Central memory CD8-positive, alpha-beta T cell (primary cell): Measurements from ENCODE around the gene FAM219A.
"Not testable (repeated sequence)": the region's sequence is repeated elsewhere in the genome, so short reads cannot be mapped to it uniquely, and the experiment has no call there.

Source experiments
- ATAC-seq: fragments of 150-1000 bp; cut with Tn5 transposase; replicated peaks from 2 replicates; pipeline ENCODE4 v1.10.0; 2022; ENCODE audit warnings: mild to moderate bottlenecking, moderate FRiP score, moderate number of reproducible peaks; ENCODE audit not compliant: poor library complexity, severe bottlenecking; ENCODE audit errors: extremely low read depth
- DNase-seq, 2 donors: peaks; one replicate each; pipeline ENCODE4 v3.0.0; 2021; ENCODE audit warnings: low spot score in 2 of 2
- H3K27ac Mint-ChIP-seq: one replicate; pipeline ENCODE4 v1.8.0; 2022; ENCODE audit warnings: low read depth, mild to moderate bottlenecking, moderate library complexity, mixed read lengths
- H3K27me3 Mint-ChIP-seq: one replicate; pipeline ENCODE4 v1.8.0; 2022; ENCODE audit warnings: mixed read lengths
- H3K36me3 Mint-ChIP-seq: one replicate; pipeline ENCODE4 v1.8.0; 2022; ENCODE audit warnings: mild to moderate bottlenecking, moderate library complexity, mixed read lengths; ENCODE audit not compliant: insufficient read depth
- H3K4me1 Mint-ChIP-seq: one replicate; pipeline ENCODE4 v1.8.0; 2022; ENCODE audit warnings: mixed read lengths
- H3K4me3 Mint-ChIP-seq: one replicate; pipeline ENCODE4 v1.8.0; 2022; ENCODE audit warnings: mild to moderate bottlenecking, moderate library complexity, mixed read lengths
- H3K9me3 Mint-ChIP-seq: one replicate; pipeline ENCODE4 v1.8.0; 2022; ENCODE audit warnings: mixed read lengths

Gene FAM219A

DNA sequence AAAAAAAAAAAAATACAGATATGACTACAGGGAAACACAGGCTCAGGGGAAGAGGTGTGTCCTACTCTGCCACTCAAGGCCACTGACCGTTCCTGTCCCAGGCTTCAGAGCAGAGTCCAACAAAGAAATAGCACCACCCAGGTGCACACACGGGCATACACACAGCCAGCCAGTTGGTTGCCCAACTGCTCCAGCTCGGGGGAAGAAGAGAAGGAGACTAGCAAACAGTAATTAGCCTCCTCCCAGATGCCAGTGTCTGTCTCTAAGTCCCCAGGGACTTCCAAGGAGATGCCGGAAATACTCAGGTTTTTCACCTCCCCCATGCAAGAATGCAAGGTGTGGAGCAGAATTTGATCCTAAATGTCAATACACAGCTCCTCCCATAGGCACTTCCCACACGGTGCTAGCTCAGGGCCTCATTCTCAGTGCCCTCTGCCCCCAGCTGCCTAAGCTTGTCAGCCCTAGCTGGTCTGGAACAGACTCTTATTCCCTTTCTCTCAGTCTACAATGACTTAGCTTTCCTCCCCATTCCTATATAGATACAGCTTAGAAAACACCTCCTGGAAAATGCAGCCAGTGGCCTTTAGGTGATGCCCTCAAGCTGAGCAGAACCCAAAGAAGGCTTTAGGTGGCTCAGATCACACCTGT lies 83.3 kb downstream of the FAM219A start:
- H3K27ac Mint-ChIP-seq = peak overlapping the region; percentile 70
- ATAC-seq (no peak), DNase-seq (no peak)
- H3K4me1 Mint-ChIP-seq = peaks cover 35% of the 10 kb centered on the region
- peak overlapping the region; percentile 87 for H3K4me3 Mint-ChIP-seq
- H3K9me3 Mint-ChIP-seq = no peaks in the 10 kb centered on the region
- H3K27me3 Mint-ChIP-seq = no peaks in the 10 kb centered on the region
- H3K36me3 Mint-ChIP-seq = peaks cover 5% of the 10 kb centered on the region

GRCh38 chr9:34374339-34374738 lies 84.0 kb downstream of the FAM219A start:
- H3K9me3 Mint-ChIP-seq = no peaks in the 10 kb centered on the region
- DNase-seq (no peak), ATAC-seq (no peak)
- no peak overlapping the region for H3K27ac Mint-ChIP-seq
- H3K4me1 Mint-ChIP-seq = peaks cover 29% of the 10 kb centered on the region
- H3K27me3 Mint-ChIP-seq = no peaks in the 10 kb centered on the region
- peaks cover 5% of the 10 kb centered on the region for H3K36me3 Mint-ChIP-seq
- no peak overlapping the region for H3K4me3 Mint-ChIP-seq

DNA sequence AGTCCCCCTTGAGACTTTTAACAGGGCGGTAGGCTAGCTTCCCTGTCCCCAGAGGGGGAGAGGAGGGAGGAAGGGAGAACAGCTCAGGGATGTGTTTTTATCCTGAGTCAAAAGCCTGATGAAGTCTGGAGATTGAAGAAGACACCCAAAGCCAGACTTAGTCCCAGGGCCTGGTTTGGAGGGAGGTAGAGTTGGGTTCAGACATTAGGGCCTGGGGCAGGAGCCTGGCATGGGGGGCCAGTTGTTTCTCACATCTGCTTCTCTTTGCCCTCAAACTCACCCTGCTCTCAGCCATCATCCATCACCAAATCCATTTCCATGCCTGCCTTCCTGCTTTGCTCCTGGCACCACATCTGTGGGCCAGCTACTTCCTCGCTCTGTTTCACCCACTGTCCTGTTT lies 84.6 kb downstream of the FAM219A start:
- no peaks in the 10 kb centered on the region for H3K9me3 Mint-ChIP-seq
- no peak for DNase-seq
- no peak overlapping the region for H3K4me3 Mint-ChIP-seq
- ATAC-seq = no peak
- H3K4me1 Mint-ChIP-seq = peaks cover 25% of the 10 kb centered on the region
- H3K36me3 Mint-ChIP-seq = peaks cover 5% of the 10 kb centered on the region
- no peaks in the 10 kb centered on the region for H3K27me3 Mint-ChIP-seq
- H3K27ac Mint-ChIP-seq = no peak overlapping the region

DNA sequence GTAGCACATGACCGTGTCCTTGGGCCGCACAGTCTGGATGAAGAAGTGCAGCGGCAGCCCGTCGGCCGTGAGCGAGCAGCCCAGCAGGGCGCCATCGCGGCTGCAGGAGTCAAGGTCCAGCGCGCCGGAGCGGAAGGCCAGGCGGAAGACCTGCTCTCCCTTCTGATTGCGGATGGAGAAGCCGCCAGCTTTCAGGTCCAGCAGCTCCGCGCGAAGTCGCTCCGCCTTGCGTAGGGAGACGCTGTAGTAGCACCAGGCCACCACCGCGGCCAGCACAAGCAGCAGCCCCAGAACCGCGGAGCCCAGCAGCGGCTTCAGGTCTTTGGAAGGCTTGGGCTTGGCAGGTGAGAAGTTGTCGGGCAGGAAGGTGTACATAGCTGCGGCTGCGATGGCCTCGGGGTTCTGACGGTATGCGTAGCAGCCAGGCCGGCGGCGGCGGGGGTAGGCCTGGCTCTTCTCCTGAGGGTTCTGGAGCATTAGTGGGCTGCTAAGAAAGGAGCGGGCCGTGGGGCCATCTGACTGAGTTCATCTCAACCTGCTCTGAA lies 85.8 kb downstream of the FAM219A start:
- Mint-ChIP-seq H3K9me3 (no peaks in the 10 kb centered on the region), H3K27ac (no peak overlapping the region), H3K36me3 (peaks cover 5% of the 10 kb centered on the region), H3K4me1 (peaks cover 19% of the 10 kb centered on the region), H3K27me3 (no peaks in the 10 kb centered on the region), H3K4me3 (no peak overlapping the region)
- DNase-seq = no peak
- no peak for ATAC-seq

DNA sequence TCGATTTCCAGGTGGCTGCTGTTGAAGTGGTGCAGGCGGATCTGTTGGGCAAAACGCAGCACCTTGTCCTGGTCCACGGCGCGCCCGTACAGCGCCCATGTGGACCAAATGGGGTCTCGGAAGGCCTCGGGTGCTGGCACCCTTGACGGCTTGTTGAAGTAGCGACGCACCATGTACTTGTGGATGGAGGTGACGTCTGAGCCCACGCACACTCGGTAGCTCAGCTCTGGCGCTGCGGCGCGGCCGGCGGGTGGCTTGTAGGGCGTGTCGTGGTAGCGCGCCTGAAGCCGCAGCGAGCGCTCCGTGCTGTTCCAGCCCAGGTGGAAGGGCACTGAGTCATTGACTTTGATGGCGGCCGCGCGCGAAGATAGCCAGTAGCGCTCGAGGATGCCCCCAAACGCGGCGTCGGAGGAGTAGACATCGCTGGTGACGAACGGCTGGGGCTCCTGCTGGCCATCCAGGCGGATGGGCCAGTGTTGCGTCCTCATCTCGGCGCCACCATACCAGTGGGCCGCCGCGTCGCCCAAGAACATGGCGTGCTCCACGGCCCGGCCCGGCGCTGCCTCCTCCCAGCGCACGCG lies 86.4 kb downstream of the FAM219A start:
- no peak for ATAC-seq
- DNase-seq = no peak

DNA sequence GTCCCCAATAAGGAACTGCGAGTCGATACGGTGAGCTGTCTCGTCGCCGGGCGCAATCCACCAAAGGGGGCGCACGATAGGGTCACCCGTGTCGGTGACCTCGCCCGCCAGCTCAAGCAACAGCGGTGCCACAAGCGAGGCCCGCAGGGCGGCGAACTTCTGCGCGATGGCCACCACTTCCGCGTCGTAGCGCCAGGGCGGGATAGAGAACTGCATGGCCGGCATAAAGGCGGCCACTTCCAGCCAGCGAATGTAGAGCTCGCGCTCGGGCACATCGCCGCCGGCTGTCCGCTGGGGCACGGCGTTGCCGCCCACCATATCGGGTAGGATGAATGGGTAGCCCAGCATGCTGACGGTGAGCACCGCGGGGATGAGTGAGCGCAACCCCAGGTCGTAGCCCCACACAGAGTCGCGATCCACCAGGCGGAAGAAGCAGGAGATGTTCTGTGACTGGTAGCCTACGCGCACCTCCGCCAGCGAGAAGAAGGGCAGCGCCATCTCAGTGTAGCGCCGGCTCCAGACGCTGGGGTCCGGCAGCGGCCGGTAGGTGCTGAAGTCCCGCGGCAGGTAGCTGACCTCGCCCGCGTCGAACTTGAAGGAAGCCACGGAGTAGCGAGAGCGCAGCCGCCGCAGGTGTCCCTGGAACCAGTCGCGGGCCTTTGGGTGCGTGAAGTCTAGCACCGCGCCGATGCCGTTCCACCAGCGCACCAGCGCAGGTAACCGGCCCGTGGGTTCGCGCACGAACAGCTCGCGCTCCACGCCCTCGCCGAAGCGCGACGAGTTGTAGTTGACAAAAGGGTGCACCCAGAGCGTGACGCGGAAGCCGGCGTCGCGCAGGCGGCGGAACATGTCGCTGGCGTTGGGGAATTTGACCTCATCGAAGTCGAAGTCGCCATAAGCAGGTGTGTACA lies 87.1 kb downstream of the FAM219A start:
- H3K36me3 Mint-ChIP-seq = no peaks in the 10 kb centered on the region
- ATAC-seq (no peak), DNase-seq (no peak)
- no peaks in the 10 kb centered on the region for H3K9me3 Mint-ChIP-seq
- no peak overlapping the region for H3K27ac Mint-ChIP-seq
- H3K4me1 Mint-ChIP-seq = peaks cover 11% of the 10 kb centered on the region
- peak overlapping the region; percentile 31 for H3K4me3 Mint-ChIP-seq
- no peaks in the 10 kb centered on the region for H3K27me3 Mint-ChIP-seq

More for the DNA sequence above, 86.4 kb downstream of the FAM219A start:
- no peak overlapping the region for H3K4me3 Mint-ChIP-seq
- H3K4me1 Mint-ChIP-seq = peaks cover 15% of the 10 kb centered on the region
- H3K36me3 Mint-ChIP-seq = peaks cover under 1% of the 10 kb centered on the region
- no peak overlapping the region for H3K27ac Mint-ChIP-seq
- no peaks in the 10 kb centered on the region for H3K9me3 Mint-ChIP-seq
- no peaks in the 10 kb centered on the region for H3K27me3 Mint-ChIP-seq

DNA sequence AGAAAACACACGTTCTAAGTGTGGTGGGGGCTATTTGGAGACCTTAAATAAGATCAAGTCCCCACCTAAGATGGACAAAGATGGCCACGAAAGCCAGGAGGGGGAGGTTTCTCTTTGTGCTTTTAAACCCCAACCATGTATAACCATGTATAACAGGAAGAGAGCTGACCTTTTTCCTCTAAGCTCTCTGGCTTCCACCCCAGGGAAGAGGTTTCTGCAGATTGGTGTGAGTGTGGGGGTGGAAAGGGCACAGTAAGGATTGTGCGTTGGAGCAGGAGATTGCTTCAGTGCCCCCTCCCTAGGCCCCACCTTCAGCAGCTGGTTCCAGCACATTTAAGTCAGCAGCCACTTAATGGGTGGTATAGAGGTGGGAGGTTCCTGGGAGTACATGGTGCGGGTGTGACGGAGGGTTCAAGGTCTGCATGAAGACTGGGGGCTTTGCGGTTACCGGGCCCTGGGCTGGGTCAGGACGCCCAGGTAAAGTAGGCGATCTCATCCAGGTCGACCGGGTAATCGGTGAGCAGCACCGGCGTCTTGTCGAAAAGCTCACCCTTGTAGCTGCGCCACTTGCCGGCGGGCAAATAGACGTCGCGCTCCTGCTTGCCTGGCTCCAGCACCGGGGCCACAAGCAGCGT lies 87.9 kb downstream of the FAM219A start:
- peak overlapping the region; percentile 31 for H3K4me3 Mint-ChIP-seq
- H3K36me3 Mint-ChIP-seq = no peaks in the 10 kb centered on the region
- H3K4me1 Mint-ChIP-seq = peaks cover 3% of the 10 kb centered on the region
- no peak for ATAC-seq
- H3K27me3 Mint-ChIP-seq = no peaks in the 10 kb centered on the region
- DNase-seq = no peak
- no peaks in the 10 kb centered on the region for H3K9me3 Mint-ChIP-seq
- H3K27ac Mint-ChIP-seq = no peak overlapping the region

DNA sequence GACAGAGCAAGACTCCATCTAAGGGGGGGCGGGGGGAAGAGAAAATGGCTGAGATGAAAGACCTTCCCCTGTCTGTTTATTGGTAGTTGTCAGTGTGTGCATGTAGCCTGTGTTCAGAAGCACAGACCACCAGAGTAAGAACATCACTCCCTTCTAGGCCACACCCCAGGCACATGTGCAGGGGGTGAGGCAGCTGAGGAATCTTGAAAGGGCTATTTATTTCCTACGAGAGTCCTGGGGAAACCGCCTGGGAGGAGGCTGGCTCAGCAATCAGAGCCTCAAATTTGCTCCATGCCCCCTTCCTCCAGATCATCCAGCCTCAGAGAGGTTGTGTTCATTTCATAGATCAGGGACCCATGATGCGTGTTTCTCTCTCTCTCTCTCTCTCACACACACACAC lies 88.7 kb downstream of the FAM219A start:
- ATAC-seq (no peak), DNase-seq (no peak)
- no peak overlapping the region for H3K27ac Mint-ChIP-seq
- no peaks in the 10 kb centered on the region for H3K9me3 Mint-ChIP-seq
- H3K4me1 Mint-ChIP-seq = no peaks in the 10 kb centered on the region
- no peak overlapping the region for H3K4me3 Mint-ChIP-seq
- H3K36me3 Mint-ChIP-seq = no peaks in the 10 kb centered on the region
- H3K27me3 Mint-ChIP-seq = no peaks in the 10 kb centered on the region

DNA sequence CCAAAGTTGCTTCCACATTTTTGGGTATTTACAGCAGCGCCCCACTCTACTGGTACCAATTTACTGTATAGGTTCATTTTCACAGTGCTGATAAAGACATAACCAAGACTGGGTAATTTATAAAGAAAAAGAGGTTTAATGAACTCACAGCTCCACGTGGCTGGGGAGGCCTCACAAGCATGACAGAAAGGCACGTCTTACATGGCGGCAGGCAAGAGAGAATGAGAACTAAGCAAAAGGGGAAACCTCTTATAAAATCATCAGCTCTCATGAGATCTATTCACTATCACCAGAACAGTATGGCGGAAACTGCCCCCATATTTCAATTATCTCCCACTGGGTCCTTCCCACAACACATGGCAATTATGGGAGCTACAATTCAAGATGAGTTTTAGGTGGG lies 89.6 kb downstream of the FAM219A start:
- not testable (repeated sequence) for H3K4me1 Mint-ChIP-seq, H3K27ac Mint-ChIP-seq, DNase-seq, H3K9me3 Mint-ChIP-seq, H3K4me3 Mint-ChIP-seq, ATAC-seq, H3K27me3 Mint-ChIP-seq, H3K36me3 Mint-ChIP-seq

DNA sequence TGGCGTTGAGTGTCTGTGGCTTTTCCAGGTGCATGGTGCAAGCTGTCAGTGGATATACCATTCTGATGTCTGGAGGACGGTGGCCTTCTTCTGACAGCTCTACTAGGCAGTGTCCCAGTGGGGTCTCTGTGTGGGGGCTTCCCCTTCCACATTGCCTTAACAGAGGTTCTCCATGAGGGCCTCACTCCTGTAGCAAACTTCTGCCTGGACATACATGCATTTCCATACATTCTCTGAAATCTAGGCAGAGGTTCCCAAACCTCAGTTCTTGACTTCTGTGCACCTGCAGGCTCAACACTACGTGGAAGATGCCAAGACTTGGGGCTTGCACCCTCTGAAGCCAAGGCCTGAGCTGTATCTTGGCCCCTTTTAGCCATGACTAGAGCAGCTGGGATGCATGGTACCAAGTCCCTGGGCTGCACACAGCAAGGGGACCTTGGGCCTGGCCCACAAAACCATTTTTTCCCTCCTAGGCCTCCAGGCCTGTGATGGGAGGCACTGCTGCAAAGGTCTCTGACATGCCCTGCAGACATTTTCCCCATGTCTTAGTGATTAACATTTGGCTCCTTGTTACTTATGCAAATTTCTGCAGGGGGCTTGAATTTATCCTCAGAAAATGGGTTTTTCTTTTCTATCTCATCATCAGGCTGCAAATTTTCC lies 90.5 kb downstream of the FAM219A start:
- H3K4me3 Mint-ChIP-seq, H3K27me3 Mint-ChIP-seq, H3K27ac Mint-ChIP-seq, H3K36me3 Mint-ChIP-seq, H3K9me3 Mint-ChIP-seq, ATAC-seq, H3K4me1 Mint-ChIP-seq: not testable (repeated sequence)
- DNase-seq = peak in 1 of 2 donors; percentile 2

GRCh38 chr9:34366365-34366764 lies 92.0 kb downstream of the FAM219A start:
- Mint-ChIP-seq H3K4me1 (no peaks in the 10 kb centered on the region), H3K27me3 (no peaks in the 10 kb centered on the region), H3K36me3 (peaks cover 2% of the 10 kb centered on the region), H3K27ac (no peak overlapping the region), H3K9me3 (no peaks in the 10 kb centered on the region), H3K4me3 (no peak overlapping the region)
- DNase-seq (no peak), ATAC-seq (no peak)

GRCh38 chr9:34365282-34365681 lies 93.1 kb downstream of the FAM219A start:
- no peaks in the 10 kb centered on the region for H3K27me3 Mint-ChIP-seq
- peaks cover 2% of the 10 kb centered on the region for H3K36me3 Mint-ChIP-seq
- no peaks in the 10 kb centered on the region for H3K4me1 Mint-ChIP-seq
- H3K4me3 Mint-ChIP-seq = no peak overlapping the region
- H3K27ac Mint-ChIP-seq = no peak overlapping the region
- no peaks in the 10 kb centered on the region for H3K9me3 Mint-ChIP-seq
- no peak for ATAC-seq
- DNase-seq = no peak
